D721Med (cell line): Measurements from ENCODE around the gene PCSK1.

ENCODE experiments used
- DNase-seq: peaks from one replicate; pipeline ENCODE4 v3.0.0; 2011; ENCODE audit warnings: low spot score; ENCODE audit not compliant: insufficient read length
- FAIRE-seq: peaks from 2 replicates; lab custom pipeline; 2011; peaks lifted over from hg19 to GRCh38; lab: Jason Lieb, UNC
- CTCF ChIP-seq: IDR thresholded peaks from 2 replicates; pipeline ENCODE4 v1.5.1; 2012; ENCODE audit warnings: mild to moderate bottlenecking, control low read depth; ENCODE audit not compliant: insufficient read depth; ENCODE audit errors: missing control alignments

The PCSK1 gene

GRCh38 chr5:96431376-96432187 lies 1.5 kb downstream of the PCSK1 start:
- DNase-seq (no peak), FAIRE-seq (no peak)
- no peak for TF ChIP-seq CTCF

- DNase-seq (no peak), FAIRE-seq (no peak)
- TF ChIP-seq CTCF: no peak
Observed at GRCh38 chr5:96427824-96428223, 5.2 kb downstream of the PCSK1 start.

GRCh38 chr5:96426831-96427230 lies 6.2 kb downstream of the PCSK1 start:
- FAIRE-seq: no peak
- no peak for DNase-seq
- no peak for TF ChIP-seq CTCF

GRCh38 chr5:96425443-96425842 lies 7.6 kb downstream of the PCSK1 start:
- FAIRE-seq: no peak
- DNase-seq: no peak
- TF ChIP-seq CTCF: no peak

GRCh38 chr5:96415897-96416296 lies 17.2 kb downstream of the PCSK1 start:
- no peak for TF ChIP-seq CTCF
- FAIRE-seq (no peak), DNase-seq (no peak)

- FAIRE-seq: no peak
Observed at GRCh38 chr5:96412868-96413449, 20.1 kb downstream of the PCSK1 start.

More at GRCh38 chr5:96412868-96413449, 20.1 kb downstream of the PCSK1 start:
- no peak for TF ChIP-seq CTCF
- DNase-seq: no peak
